GM21381 (cell line): ENCODE data around the gene ENTPD3.

ENCODE experiments used
- ATAC-seq: cut with Tn5 transposase; IDR thresholded peaks from one replicate; pipeline ENCODE4 v1.9.1; 2021; ENCODE audit warnings: mild to moderate bottlenecking, moderate library complexity; ENCODE audit not compliant: unreplicated experiment

ENTPD3 gene

GRCh38 chr3:40398346-40398745, 11.4 kb downstream of the ENTPD3 start:
- ATAC-seq, result no peak

DNA sequence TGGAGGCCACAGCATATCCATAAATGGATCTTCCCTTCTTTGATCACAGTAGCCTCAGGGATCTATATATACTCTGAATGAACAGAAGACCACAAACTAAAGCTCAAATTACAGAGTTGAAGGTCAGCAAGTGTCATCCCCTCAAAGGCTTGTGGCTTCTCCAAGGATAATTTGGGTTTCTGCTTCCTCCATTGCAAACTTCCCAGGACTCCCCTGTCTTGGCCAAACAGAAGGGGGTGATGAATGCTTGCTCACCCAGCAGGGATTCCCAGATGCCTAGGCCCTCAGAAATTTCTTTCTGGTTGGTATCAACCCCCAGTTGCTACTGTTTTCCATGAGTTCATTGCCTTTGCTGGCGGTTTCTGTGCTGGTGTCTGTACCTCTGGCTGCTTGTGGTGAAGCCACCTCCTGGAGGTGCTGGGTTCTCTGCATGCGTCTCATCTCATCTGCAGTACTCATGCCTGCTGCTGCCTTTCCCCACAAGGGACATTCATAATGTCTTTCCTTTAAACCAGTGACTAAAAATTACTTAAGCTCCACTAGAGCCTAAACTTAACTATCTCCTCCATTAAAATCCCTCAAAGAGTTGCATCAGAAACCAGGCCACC, 17.7 kb downstream of the ENTPD3 start:
- no peak for ATAC-seq

GRCh38 chr3:40407007-40407406, 20.0 kb downstream of the ENTPD3 start:
- no peak for ATAC-seq

DNA sequence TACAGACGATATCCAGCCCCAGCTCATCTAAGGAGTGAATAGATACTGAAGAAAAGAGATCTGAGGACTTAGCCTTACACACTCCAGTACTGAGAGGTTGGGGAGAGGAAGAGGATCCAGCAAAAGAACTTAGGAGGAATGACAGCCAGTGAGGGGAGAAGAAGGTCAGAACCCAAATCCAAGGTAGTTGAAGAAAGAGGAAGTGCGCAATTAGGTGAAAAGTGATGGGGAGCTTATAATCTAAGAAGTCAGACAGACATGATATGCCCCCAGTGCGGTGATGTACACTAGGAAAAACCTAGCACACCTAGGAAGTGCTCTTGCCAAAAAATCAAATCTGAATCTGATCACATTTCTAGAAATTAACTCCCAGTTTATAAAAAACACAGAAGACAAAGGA, 20.6 kb downstream of the ENTPD3 start:
- no peak for ATAC-seq

DNA sequence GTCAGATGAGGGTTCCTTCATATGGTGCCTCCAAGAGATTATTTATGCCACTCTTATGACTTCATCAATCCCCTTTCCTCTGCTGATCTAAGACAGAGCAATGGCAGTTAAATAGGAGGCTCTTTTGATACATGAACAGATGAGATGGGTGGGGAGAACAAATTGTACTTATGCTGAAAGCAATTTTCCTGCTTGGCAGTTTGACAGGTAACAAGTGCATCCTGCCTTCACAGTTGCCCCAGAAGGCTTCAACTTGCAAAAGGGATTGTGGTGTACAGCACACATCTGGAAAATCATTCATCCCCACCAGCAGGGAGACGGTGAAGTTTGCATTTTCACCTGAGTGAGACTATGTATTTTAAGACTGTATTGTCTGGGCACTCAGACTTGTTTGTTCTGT, 27.3 kb downstream of the ENTPD3 start:
- ATAC-seq, result no peak

DNA sequence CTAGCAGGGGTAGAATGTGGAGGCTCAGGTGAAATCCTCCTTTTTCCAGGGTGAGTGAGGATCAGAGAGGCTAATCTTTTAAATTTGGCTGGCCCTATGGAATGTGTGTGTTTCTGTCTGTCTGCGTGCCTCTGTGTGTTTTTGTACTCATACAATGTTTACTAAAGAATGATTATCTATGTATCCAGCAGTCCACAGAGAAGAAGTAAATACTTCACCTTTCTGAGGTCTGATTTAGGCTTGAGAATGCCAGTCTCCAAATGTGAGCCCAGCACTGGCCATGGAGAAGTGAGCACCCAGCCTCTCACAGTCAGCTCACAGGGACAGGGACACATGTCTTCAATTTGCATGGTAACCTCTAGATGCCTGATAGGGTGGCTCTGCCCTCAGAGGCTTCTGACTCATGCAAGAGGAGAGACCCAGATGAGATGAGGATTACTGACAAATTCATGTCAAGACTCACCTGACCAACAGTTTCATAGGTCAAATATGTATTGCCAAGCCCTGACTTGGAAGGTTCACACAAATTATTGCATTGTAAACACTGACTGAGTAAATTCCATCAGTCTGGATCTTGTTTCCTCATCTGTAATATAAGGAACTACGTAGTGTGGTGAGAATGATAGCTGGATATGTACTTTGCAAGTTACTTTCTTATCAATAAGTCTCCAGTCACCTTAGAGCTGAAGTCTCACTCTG, 31.0 kb downstream of the ENTPD3 start:
- no peak for ATAC-seq

- ATAC-seq, result no peak
These were observed 35.9 kb downstream of the ENTPD3 start for GRCh38 chr3:40422861-40423260.

GRCh38 chr3:40427045-40427669, 40.2 kb downstream of the ENTPD3 start:
- ATAC-seq, result no peak

GRCh38 chr3:40432793-40433192, 45.8 kb downstream of the ENTPD3 start:
- no peak for ATAC-seq

DNA sequence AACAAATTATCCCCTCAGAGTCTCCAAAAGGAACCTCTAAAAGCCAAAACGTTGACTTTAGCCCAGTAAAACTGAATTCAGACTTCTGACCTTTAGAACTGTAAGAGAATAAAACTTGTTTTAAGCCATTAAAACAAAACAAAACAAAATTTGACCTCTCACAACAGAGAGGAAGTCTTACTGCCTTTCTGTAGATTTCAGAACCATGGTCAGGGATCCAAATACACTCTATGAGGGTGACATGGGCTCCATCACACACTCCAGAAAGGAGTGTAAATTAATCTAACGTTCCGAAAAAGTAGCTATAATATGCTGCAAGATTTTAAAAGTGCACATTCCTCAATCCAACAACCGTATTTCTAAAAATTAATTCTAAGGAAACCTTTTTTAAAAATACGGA, 50.9 kb downstream of the ENTPD3 start:
- no peak for ATAC-seq

DNA sequence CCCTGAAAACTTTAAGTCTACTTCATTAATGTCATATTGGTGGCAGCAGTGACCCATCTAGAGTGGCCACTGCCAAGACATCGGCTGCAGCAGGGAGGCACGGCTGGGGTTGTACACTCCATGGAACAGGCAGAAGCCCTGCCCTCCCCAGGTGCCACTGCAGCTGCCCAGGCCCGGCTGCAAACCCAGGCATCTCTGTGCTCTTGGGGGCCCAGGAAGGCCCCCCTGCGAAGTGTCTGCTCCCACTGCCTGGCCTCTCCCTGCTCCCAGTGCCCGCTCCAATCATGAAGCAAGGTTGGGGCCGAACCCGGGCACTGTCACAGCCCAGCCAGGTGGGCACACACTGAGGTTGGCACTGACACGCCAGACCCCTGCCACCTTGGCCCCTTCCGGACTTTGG, 58.1 kb downstream of the ENTPD3 start:
- no peak for ATAC-seq

DNA sequence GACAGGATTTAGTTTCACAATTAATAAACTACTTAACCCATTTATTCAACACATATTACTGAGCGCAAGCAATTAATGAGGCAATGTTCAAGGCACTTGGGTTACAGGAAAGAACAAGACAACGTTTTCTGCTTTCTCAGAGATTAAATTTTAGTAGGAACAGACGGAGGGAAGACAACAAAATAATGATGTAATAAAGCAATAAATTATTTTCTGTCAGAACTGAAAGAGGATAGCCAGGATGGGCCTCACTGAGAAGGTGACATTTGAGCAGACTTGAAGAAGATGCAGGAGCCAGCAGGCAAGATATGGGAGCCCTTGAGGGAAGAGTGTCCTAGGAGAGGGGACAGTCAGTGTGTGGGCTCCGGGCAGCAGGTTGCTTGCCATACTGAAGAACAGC, 58.9 kb downstream of the ENTPD3 start:
- no peak for ATAC-seq

- no peak for ATAC-seq
These were observed 63.5 kb downstream of the ENTPD3 start for GRCh38 chr3:40450438-40450837.

DNA sequence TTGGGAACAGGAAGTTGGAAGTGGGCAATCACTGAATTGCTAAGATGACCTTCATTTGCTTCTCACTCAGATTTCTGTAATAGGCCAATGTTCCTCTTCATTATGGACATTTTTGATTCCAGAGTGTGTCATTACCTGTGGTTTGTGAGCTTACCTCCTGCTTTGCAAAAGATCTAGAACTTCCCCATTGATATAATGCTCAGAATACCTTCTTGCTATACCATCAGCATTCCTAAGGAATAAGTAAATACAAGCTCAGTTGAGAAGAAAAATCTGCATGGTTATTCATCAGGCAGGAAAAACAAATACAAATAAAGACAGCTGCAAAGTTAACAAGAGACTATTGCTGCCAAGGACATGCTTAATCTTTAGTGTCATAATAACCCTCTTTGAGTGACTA, 64.6 kb downstream of the ENTPD3 start:
- no peak for ATAC-seq

GRCh38 chr3:40452057-40452456, 65.1 kb downstream of the ENTPD3 start:
- no peak for ATAC-seq

DNA sequence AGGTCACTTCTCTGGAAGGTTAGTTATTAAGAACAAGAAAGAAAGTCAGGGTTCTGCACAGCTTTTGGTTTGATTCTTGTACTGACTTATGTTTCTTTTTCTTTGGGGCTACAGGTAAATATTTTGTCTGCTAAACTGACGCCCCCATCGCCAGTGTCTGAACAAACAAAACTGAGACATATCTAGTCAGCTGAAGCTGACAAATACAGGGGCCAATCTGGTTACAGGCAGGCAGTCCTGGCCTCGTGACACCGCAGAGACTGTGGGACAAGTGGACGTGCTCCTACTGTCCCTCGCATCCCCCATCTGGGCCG, 65.5 kb downstream of the ENTPD3 start:
- ATAC-seq, result no peak

- peak; percentile 93 for ATAC-seq
These were observed 66.1 kb downstream of the ENTPD3 start for GRCh38 chr3:40452876-40453730.

- ATAC-seq, result no peak
These were observed 66.9 kb downstream of the ENTPD3 start for GRCh38 chr3:40453933-40454332.

DNA sequence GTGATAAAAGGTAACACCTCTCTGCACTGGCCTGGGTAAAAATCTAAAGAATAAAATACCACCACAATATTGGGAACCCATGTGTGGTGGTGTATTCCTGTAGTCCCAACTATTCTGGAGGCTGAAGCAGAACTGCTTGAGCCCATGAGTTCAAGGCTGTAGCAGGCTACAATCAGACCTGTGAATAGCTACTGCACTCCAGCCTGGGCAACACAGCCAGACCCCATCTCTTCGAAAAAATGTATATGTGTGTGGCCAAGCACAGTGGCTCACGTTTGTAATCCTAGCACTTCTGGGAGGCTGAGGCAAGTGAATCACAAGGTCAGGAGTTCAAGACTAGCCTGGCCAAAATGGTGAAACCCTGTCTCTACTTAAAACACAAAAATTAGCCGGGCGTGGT, 68.3 kb downstream of the ENTPD3 start:
- ATAC-seq, result no peak

DNA sequence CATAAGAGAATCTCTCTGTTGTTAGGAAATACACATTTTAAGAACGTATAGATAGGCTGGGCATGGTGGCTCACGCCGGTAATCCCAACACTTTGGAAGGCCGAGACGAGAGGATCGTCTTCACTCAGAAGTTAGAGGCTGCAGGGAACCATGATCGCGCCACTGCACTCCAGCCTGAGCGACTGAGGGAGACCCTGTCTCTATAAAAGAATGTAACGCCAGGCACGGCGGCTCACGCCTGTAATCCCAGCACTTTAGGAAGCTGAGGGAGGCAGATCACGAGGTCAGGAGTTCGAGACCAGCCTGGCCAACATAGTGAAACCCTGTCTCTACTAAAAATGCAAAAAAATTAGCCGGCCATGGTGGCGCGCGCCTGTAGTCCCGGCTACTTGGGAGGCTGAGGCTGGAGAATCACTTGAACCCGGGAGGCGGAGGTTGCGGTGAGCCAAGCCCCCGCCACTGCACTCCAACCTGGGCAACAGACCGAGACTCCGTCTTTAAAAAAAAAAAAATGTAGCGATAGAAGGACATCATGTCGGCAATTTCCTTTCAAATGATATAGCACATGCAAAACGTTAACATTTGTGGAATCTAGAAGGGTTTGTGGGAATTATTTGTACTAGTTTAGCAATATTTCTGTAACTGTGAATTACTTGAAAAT, 69.4 kb downstream of the ENTPD3 start:
- no peak for ATAC-seq
